Spleen (tissue), 11 donors: ENCODE data around the gene MTMR10. TPM values are rescaled to one million over a fixed set of nuclear protein-coding genes. Genes with fewer than 3 reads are reported as not detected.

Experiments
- DNase-seq: peaks from one replicate; pipeline ENCODE4 v3.0.0-alpha.2; 2020
- H3K27ac ChIP-seq, 8 donors: fragments of 200-600 bp; sonication (generic) in 7 of 8; 1 replicate in 4 of 8; 2 replicates in 4 of 8; pipeline versions ENCODE4 v1.5.0 to v1.8.0; 2016 to 2021; ENCODE audit warnings: inconsistent platforms in 4 of 8, mild to moderate bottlenecking in 4 of 8, moderate library complexity in 1 of 8
- H3K27me3 ChIP-seq, 7 donors: fragments of 200-600 bp; sonication (generic) in 6 of 7; replicated peaks in 1 of 7; 1 replicate in 4 of 7; 2 replicates in 3 of 7; pipeline versions ENCODE4 v1.5.0 to v1.8.0; 2016 to 2021; ENCODE audit warnings: inconsistent platforms in 3 of 7, mild to moderate bottlenecking in 1 of 7
- H3K36me3 ChIP-seq, 6 donors: fragments of 200-600 bp; sonication (generic) in 5 of 6; 1 replicate in 4 of 6; 2 replicates in 2 of 6; pipeline versions ENCODE4 v1.5.0 to v1.8.0; 2016 to 2021; ENCODE audit warnings: inconsistent platforms in 2 of 6
- H3K4me1 ChIP-seq, 6 donors: fragments of 200-600 bp; sonication (generic) in 5 of 6; 1 replicate in 3 of 6; 2 replicates in 3 of 6; pipeline versions ENCODE4 v1.5.0 to v1.8.0; 2016 to 2021; ENCODE audit warnings: inconsistent platforms in 3 of 6
- H3K4me3 ChIP-seq, 8 donors: fragments of 200-600 bp; sonication (generic) in 7 of 8; 1 replicate in 4 of 8; 2 replicates in 4 of 8; pipeline versions ENCODE4 v1.5.0 to v1.8.0; 2016 to 2021; ENCODE audit warnings: inconsistent platforms in 4 of 8, mild to moderate bottlenecking in 4 of 8, moderate library complexity in 2 of 8
- H3K9me3 ChIP-seq, 8 donors: fragments of 200-600 bp; sonication (generic) in 7 of 8; 1 replicate in 4 of 8; 2 replicates in 4 of 8; pipeline versions ENCODE4 v1.5.0 to v1.8.0; 2016 to 2021; ENCODE audit warnings: inconsistent platforms in 4 of 8
- CTCF ChIP-seq, 11 experiments: fragments of 200-600 bp in 7 of 11; fragments of 450-650 bp in 4 of 11; sonication (generic) in 4 of 11; IDR thresholded peaks in 8 of 11; conservative IDR thresholded peaks in 3 of 11; 1 replicate in 7 of 11; 2 replicates in 4 of 11; pipeline versions ENCODE4 v1.4.0 to v1.8.0; 2016 to 2021; ENCODE audit warnings: antibody characterized with exemption in 11 of 11, inconsistent platforms in 4 of 11, mild to moderate bottlenecking in 1 of 11
- POLR2A ChIP-seq, 3 donors: fragments of 450-650 bp; IDR thresholded peaks; one replicate each; pipeline ENCODE4 v1.5.1; 2017; ENCODE audit warnings: antibody characterized with exemption in 3 of 3, mild to moderate bottlenecking in 1 of 3
- POLR2AphosphoS5 ChIP-seq, 3 donors: sonication (generic); formaldehyde crosslinking; IDR thresholded peaks; one replicate each; pipeline ENCODE4 v1.5.1; 2017; ENCODE audit warnings: antibody characterized with exemption in 3 of 3
- WGBS, 5 donors: extraction: QIAGEN DNeasy Blood & Tissue Kit in 3 of 5; methylation state at CpG; one replicate each; pipeline versions ENCODE4 v1.1.5 to v1.1.7; 2013 to 2018; 5-methylcytosine and 5-hydroxymethylcytosine counted together
- intact Hi-C: fragments of 100-400 bp; cut with DNase I; formaldehyde crosslinking; loops from one replicate; pipeline ENCODE4 v1.15.0; 2023; ENCODE audit warnings: low total_unique reads
- polyA plus RNA-seq, 3 donors: library from polyadenylated mRNA; stranded (reverse); fragments of 200-250 nt; gene quantifications; one replicate each; pipeline ENCODE4 v1.2.1, GENCODE V29; 2013
- total RNA-seq, 7 donors: library from RNA; depleted of rRNA in 3 of 7; stranded (reverse); fragments of >200 nt in 3 of 7; fragmentation: NEBNext Ultra II Directional in 4 of 7; extraction: Animal tissue kit (Norgen Biotek cat#: 25700) in 4 of 7; gene quantifications; one replicate each; pipeline versions ENCODE4 v1.1.0 to v1.2.1, GENCODE V29; 2016 to 2021
- donor health status: healthy with polysubstance abuse.
- donor health status: DM: no; HTN: no; CAD: no; lungs with moderate emphysema.
- donor health status: DM: no; HTN: no; CAD: no.
- donor health status: Bipolar disorder and iron deficiency.
- donor health status: healthy.
- donor health status: DM: no; HTN: no; CAD: no.
- donor health status: DM: yes; HTN: yes; CAD: no.

MTMR10 gene
- total and polyA plus RNA-seq, 10 donors = 8.2 to 67.9 (median 48.3) TPM

GRCh38 chr15:30985081-30985531 is 6.3 kb downstream of the MTMR10 start:
- Histone ChIP-seq H3K4me3 (peak overlapping the region in 2 of 8 donors; percentile 15 to 36), H3K36me3 (peaks cover 0 to 83% (median 15%) of the 10 kb centered on the region in 6 donors), H3K4me1 (peaks cover 5 to 100% (median 91%) of the 10 kb centered on the region in 6 donors), H3K27ac (peak overlapping the region in 7 of 8 donors; percentile 30 to 78 (median 64)), H3K9me3 (no peaks in the 10 kb centered on the region), H3K27me3 (no peaks in the 10 kb centered on the region)
- no peak for DNase-seq
- TF ChIP-seq POLR2A (IDR thresholded peaks at IDR 0.05) = no peak
- peak in 2 of 3 donors; percentile 11 to 26 for TF ChIP-seq POLR2AphosphoS5 (IDR thresholded peaks at IDR 0.05)
- TF ChIP-seq CTCF (IDR thresholded peaks at IDR 0.05 in 8 of 11, conservative IDR thresholded peaks at IDR 0.05 in 3 of 11) = no peak
- intact Hi-C loops = loop anchor here (10.0 kb wide), 1 partner anchor 140 kb away; no protein-coding TSS in a partner anchor
- 39 to 50% (median 44%) methylated on average over 3 of the region's 3 CpGs for WGBS, 5 donors

- intact Hi-C loops = loop anchor here (5.0 to 10.0 kb wide), 2 partner anchors 37 to 140 kb away; no protein-coding TSS in a partner anchor
- peaks cover 2 to 100% (median 91%) of the 10 kb centered on the region in 6 donors for H3K4me1 ChIP-seq
- H3K27ac ChIP-seq = peak overlapping the region in 7 of 8 donors; percentile 30 to 78 (median 64)
- peak overlapping the region in 3 of 8 donors; percentile 2 to 36 (median 15) for H3K4me3 ChIP-seq
- DNase-seq = no peak
- peaks cover 0 to 89% (median 15%) of the 10 kb centered on the region in 6 donors for H3K36me3 ChIP-seq
- H3K27me3 ChIP-seq = no peaks in the 10 kb centered on the region
- 51 to 71% (median 59%) methylated on average over 6 of the region's 6 CpGs for WGBS, 5 donors
- H3K9me3 ChIP-seq = no peaks in the 10 kb centered on the region
- TF ChIP-seq POLR2A (IDR thresholded peaks at IDR 0.05) (no peak), CTCF (IDR thresholded peaks at IDR 0.05 in 8 of 11, conservative IDR thresholded peaks at IDR 0.05 in 3 of 11) (no peak), POLR2AphosphoS5 (IDR thresholded peaks at IDR 0.05) (no peak)
Measured at GRCh38 chr15:30984542-30984941, 6.9 kb downstream of the MTMR10 start.

- Histone ChIP-seq H3K27ac (peak overlapping the region in 5 of 8 donors; percentile 64 to 78 (median 67)), H3K36me3 (peaks cover 0 to 89% (median 15%) of the 10 kb centered on the region in 6 donors), H3K4me1 (peaks cover 2 to 100% (median 91%) of the 10 kb centered on the region in 6 donors), H3K27me3 (no peaks in the 10 kb centered on the region), H3K9me3 (no peaks in the 10 kb centered on the region), H3K4me3 (peak overlapping the region in 3 of 8 donors; percentile 2 to 36 (median 15))
- TF ChIP-seq CTCF (IDR thresholded peaks at IDR 0.05 in 8 of 11, conservative IDR thresholded peaks at IDR 0.05 in 3 of 11) (no peak), POLR2AphosphoS5 (IDR thresholded peaks at IDR 0.05) (no peak), POLR2A (IDR thresholded peaks at IDR 0.05) (no peak)
- intact Hi-C loops = loop anchor here (5.0 to 10.0 kb wide), 2 partner anchors 37 to 141 kb away; no protein-coding TSS in a partner anchor
- DNase-seq = no peak
- 83 to 94% (median 93%) methylated on average over 3 of the region's 3 CpGs for WGBS, 5 donors
Measured at GRCh38 chr15:30984118-30984517, 7.3 kb downstream of the MTMR10 start.

- peak overlapping the region in 1 of 8 donors; percentile 41 for H3K4me3 ChIP-seq
- peak overlapping the region in 7 of 8 donors; percentile 35 to 81 (median 67) for H3K27ac ChIP-seq
- no peaks in the 10 kb centered on the region for H3K27me3 ChIP-seq
- 65 to 73% (median 70%) methylated on average over 5 of the region's 5 CpGs for WGBS, 5 donors
- intact Hi-C loops = no loop called here
- H3K36me3 ChIP-seq = peaks cover 0 to 79% (median 13%) of the 10 kb centered on the region in 6 donors
- DNase-seq = no peak
- peaks cover 0 to 100% (median 70%) of the 10 kb centered on the region in 6 donors for H3K4me1 ChIP-seq
- no peak for TF ChIP-seq POLR2A (IDR thresholded peaks at IDR 0.05)
- no peak for TF ChIP-seq CTCF (IDR thresholded peaks at IDR 0.05 in 8 of 11, conservative IDR thresholded peaks at IDR 0.05 in 3 of 11)
- no peak for TF ChIP-seq POLR2AphosphoS5 (IDR thresholded peaks at IDR 0.05)
- H3K9me3 ChIP-seq = no peaks in the 10 kb centered on the region
Measured at GRCh38 chr15:30979457-30979856, 12.0 kb downstream of the MTMR10 start.
